Breast epithelium (tissue), 3 donors: ENCODE data around the gene RAP2B.

Source experiments
- POLR2A ChIP-seq: fragments of 450-650 bp; IDR thresholded peaks from one replicate; pipeline ENCODE4 v1.6.1; 2016; ENCODE audit warnings: antibody characterized with exemption, mild to moderate bottlenecking, moderate library complexity
- POLR2AphosphoS5 ChIP-seq, 3 donors: sonication (generic); formaldehyde crosslinking; IDR thresholded peaks; one replicate each; pipeline ENCODE4 v1.6.1; 2017; ENCODE audit warnings: antibody characterized with exemption in 3 of 3
- TF ChIP-seq, protein P1 (sequence below), 3 donors: fragments of 450-650 bp; IDR thresholded peaks; one replicate each; pipeline ENCODE4 v1.5.1; 2016 to 2017; ENCODE audit warnings: antibody characterized with exemption in 3 of 3, mild to moderate bottlenecking in 3 of 3, moderate library complexity in 3 of 3

GRCh38 chr3:153182501-153183293 lies 20.7 kb downstream of the RAP2B start:
- TF ChIP-seq, protein P1, sequence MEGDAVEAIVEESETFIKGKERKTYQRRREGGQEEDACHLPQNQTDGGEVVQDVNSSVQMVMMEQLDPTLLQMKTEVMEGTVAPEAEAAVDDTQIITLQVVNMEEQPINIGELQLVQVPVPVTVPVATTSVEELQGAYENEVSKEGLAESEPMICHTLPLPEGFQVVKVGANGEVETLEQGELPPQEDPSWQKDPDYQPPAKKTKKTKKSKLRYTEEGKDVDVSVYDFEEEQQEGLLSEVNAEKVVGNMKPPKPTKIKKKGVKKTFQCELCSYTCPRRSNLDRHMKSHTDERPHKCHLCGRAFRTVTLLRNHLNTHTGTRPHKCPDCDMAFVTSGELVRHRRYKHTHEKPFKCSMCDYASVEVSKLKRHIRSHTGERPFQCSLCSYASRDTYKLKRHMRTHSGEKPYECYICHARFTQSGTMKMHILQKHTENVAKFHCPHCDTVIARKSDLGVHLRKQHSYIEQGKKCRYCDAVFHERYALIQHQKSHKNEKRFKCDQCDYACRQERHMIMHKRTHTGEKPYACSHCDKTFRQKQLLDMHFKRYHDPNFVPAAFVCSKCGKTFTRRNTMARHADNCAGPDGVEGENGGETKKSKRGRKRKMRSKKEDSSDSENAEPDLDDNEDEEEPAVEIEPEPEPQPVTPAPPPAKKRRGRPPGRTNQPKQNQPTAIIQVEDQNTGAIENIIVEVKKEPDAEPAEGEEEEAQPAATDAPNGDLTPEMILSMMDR (IDR thresholded peaks at IDR 0.05) = no peak
- TF ChIP-seq POLR2AphosphoS5 (IDR thresholded peaks at IDR 0.05) = no peak
- TF ChIP-seq POLR2A = no peak
